Jurkat, Clone E6-1 (cell line): ENCODE data around the gene PNMT.
"Not testable (repeated sequence)": the region's sequence is repeated elsewhere in the genome, so short reads cannot be mapped to it uniquely, and the experiment has no call there.

Experiments
- DNase-seq: peaks from one replicate; pipeline ENCODE4 v3.0.0-alpha.2; 2011; ENCODE audit warnings: low read depth, low spot score
- H3K4me3 ChIP-seq: 2 replicates; pipeline ENCODE4 v1.5.1; 2011; ENCODE audit warnings: mild to moderate bottlenecking, low read length, control low read depth, moderate library complexity

The PNMT gene

DNA sequence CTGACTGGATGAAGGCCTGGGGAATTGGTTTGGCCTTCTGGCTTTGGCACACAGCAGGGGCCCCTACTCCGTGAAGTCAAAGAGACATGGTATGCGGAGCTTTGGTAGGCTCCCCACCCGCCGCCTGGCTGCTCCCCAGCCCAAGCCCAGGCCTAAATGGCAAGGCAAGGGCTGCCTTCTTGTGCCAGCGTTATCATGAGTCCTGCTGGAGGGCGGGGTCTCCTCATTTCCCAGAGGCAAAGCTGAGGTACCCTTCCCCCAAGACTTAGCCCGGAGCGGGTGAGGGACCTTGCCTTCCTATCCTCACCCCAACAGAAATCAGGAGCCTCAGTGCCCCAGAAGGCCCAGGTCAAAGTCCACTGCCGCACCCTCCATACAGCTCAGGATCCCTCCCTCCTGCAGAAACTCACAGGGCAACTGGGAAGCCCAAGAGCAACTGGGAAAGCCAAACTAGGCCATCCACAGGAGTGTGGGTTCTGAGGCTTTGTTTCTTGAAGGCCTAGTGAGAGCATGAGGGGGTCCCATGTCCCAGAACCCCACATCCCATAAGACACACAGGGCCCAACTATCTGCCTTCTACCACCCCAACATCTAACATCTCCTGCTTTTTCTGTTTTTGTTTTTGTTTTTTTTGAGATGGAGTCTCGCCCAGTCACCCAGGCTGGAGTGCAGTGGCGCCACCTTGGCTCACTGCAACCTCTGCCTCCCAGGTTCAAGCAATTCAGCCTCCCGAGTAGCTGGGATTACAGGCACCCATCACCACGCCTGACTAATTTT lies 10.3 kb downstream of the PNMT start:
- no peak overlapping the region for H3K4me3 ChIP-seq
- DNase-seq, result no peak

DNA sequence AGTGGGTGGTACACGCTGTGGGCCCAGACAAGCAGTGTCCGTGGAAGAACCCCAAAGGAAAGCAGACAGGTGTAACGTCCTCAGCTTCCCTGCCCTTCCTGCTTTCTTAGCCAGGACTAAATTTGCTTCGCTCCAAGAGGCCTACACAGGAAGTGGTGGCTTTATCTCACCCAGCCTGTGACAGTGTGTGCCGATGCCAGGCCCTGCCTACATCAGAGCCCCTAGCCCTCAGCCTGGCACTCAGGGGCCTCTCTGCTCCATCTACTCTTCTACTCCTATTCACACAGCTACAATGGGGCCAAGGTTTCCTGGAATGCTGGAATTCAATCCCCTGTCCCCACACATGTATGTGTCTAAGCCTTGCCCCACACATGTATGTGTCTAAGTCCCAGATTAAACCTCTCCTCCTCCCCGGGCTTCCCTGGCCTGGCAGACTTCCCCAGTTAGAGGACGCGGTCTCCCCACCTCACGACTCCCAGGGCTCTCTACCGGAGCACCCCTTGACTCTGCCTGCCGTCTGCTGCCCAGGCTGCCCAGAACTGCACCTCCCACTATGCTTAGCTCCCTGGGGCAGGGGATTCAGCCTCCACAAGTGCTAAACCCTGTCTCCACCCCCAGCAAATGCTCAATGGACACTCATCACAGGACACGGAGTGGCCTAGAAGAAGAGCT lies 11.4 kb downstream of the PNMT start:
- peak overlapping the region; percentile 18 for H3K4me3 ChIP-seq
- DNase-seq, result peak; percentile 87

DNA sequence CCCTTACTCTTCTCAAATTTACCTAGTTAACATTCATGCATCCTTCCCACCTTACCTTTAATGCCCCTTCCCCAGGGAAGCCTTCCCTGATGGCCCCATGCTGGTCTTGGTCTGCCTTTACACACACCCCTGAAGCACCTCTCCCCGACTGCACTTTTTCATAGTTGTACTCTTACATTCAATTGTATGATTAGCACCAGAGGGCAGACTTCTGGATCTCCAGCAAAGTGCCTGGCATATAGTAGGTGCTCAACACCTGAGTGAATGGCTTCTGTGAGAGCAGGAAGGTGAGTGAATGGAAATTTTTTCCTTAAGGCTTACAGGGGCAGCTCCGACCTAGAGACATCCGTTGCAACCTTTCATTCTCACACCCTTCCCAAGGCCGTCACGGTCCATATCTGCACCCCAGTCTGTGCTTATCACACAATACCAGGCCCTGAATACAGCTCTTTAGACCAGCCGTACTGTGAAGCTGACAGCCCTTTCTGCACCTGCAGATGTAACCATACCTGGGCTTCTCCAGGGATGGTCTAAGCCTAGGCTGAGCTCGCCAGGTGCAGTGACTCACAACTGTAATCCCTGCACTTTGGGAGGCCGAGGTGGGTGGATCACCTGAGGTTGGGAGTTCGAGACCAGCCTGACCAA lies 15.2 kb downstream of the PNMT start:
- no peak overlapping the region for H3K4me3 ChIP-seq
- DNase-seq, result no peak

DNA sequence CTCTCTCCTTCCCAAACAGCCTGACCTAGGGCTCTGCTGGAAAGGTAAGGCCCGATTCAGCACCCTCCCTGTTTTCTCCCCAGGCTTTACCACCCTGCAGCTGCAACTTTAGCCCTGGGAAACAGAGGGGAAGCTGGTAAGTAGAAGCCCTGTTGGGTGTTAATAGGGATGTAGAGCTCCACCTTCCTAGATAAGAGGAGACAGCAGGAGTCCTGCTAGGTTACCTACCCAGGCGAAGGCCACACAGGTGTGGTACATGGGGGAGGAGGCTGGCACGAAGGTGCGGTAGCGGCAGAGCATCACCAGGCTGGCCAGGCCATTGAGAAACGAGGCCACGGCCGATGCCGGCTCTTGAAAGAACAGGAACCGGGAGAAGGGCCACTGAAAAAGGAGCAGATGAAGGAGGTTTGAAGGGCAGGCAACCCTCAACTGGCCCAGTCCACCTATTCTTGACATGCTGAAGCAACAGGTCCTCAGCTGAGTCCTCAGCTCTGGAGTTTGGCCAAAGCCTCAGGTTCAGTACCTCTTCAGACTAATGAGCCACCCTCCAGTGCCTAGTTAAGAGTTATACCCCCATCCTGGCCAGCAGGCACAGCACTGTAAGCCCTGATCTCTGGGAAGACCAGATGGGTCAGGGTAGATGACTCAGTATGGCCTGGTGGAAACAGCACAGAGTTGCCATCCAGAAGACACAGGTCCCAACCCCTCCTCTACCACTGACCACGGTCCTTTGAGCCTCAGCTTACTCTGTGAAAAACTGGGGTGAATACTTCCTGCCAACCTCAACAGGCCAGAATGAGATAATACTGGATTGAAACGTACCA lies 16.3 kb downstream of the PNMT start:
- no peak for DNase-seq
- H3K4me3 ChIP-seq, result no peak overlapping the region

DNA sequence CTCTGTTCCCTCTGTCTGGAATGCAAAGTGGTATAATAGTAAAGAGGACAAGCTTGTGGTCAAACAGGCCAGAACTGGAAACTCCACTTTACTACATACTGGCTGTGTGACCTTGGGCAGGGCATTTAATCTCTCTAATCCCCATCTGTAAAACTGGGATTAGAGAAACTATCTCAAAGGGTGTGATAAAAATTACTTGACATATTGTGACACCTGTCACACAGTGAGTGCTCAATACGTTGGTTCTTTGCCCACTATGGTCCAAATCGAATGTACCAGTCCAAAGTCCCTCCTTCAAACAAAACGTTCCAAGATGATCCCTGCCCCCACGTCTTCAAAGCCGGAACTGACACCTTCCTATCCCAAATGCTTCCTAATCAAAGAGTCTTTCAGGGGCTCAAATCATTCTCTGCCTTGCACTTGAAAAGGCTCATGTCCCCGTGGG lies 18.9 kb downstream of the PNMT start:
- H3K4me3 ChIP-seq, result peak overlapping the region; percentile 69
- DNase-seq, result no peak

DNA sequence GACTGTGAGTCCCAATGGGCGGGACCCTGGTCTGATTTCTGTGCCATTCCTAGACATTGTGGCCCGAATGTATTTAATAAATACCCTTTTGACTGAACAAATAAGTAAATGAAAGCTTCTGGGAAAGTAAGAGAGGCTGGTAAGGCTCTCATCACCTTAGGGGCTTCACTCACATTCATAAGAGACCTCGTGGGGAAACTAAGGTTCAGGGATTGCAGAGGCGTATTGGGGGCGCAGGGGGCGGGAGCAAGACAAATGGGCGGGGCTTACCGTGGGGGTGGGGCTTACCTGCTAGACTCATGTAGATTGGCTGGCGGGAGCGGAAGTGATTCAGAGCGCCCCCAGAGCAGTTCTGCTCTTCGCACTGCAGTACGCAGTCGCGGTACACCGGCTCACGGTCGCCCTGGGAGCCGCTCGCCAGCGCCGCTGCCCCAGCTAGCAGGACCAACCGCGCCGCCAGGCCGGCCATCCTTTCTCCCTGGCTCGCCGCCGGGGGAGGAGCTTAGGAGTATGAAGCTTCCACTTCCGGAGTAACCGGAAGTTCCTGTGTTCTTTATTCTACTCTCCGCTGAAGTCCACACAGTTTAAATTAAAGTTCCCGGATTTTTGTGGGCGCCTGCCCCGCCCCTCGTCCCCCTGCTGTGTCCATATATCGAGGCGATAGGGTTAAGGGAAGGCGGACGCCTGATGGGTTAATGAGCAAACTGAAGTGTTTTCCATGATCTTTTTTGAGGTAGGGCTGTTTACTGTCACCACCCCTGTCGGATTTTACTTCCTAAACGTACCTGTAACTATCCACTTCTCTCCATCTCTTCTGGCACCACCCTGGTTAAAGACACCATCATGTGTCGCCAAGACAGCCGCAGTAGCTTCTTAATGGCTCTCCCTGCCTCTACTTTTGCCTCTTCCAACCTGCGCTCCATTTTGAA lies 19.6 kb downstream of the PNMT start, which contains the start of gene PGAP3:
TSS of gene PGAP3 (minus strand) at position 512 of the 929 bp plus-strand sequence. CDS start at position 469, 43 bp downstream.
- peak; percentile 79 for DNase-seq
- peak within 1 kb of the TSS; percentile 69 for H3K4me3 ChIP-seq

DNA sequence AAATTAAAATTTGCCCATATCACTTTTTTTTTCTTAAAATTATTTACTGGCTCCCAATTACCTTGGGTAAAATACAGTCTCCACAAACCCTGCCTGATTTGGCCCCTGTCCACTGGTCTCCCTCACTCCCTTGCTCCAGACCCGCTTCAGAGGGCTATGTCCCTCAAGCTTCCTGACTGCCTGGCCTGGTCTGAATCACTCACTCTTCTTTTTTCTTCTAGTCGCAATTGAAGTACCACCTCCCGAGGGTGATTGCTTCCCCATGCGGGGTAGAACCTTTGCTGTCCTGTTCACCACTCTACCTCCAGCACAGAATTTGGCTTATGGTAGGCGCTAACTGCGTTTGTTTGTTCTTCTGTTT lies 20.2 kb downstream of the PNMT start:
- DNase-seq, result no peak

DNA sequence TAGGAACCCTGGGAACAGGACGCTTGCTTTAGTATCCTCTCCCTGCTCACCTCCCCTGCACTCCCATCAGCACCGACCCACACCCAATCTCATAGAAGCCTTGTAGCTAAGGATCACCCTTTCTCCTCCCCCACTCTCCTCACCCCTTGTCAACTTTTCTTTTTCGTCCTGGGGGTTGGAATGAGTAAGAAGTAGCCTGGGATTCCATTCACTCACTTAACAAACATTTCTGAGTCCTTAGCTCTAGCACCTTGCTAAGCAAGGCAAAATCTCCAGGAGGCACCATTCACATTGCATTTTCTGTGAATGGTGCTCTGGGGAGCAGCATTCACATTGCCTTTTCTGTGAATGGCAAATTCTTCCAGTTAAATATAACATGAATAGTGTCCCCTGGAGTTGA lies 20.7 kb downstream of the PNMT start:
- no peak for DNase-seq
- H3K4me3 ChIP-seq, result peak overlapping the region; percentile 69

More for the DNA sequence above, 20.2 kb downstream of the PNMT start:
- H3K4me3 ChIP-seq, result peak overlapping the region; percentile 69

DNA sequence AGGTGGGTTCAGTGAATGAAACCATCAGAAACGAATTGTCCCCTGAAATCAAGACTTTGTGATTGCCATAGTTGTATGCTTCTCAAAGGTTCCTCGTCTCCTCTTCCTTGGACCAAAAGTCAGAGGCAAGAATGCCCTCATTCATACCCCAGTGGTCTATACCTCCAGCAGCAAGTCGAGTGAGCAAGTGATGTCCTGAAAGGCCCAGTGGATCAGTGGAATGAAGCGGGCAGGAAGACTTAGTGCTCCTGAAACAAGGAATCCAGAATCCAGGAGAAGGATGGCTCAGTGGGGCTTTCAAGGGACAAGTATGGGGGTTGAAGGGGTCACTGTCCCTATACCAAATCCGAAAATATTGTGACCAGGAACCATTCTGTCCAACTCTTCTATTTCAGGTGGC lies 26.3 kb downstream of the PNMT start:
- no peak for DNase-seq
- H3K4me3 ChIP-seq, result no peak overlapping the region

DNA sequence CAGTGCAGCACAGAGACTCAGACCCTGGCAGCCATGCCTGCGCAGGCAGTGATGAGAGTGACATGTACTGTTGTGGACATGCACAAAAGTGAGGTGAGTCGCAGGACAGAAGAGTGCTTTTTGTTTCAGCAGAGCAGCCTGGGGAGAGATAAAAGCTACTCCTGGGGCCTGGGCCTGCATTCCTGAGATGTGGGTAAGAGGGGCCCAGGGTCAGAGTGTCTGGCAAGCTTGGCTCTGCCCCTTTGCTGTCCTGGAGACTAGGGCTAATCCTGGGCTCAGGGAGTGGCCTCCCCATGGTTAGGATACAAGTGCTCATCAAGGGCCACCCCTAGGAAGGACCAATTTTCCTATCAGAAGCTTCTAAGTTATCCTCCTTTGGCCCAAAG lies 26.8 kb downstream of the PNMT start:
- no peak for DNase-seq
- no peak overlapping the region for H3K4me3 ChIP-seq

DNA sequence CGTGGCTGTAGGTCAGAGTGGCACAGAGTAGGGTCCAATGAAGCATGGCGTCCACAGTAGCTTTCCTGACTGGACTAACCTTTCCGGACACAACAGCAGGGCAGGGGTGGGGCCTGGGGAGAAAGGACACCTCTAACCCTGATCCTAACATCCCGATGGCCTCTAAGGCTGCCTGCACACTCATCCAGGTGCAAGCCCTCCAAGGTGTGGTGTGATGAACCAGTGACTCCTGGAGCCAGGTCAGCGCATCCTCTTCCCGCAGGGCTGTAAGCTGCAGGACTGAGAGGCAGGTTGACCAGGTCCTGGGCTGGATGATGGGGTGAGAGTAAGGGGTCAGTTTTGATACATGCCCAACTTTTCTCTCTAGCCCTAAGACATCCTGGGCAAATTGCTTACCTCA lies 28.5 kb downstream of the PNMT start:
- H3K4me3 ChIP-seq, result no peak overlapping the region
- DNase-seq, result no peak

DNA sequence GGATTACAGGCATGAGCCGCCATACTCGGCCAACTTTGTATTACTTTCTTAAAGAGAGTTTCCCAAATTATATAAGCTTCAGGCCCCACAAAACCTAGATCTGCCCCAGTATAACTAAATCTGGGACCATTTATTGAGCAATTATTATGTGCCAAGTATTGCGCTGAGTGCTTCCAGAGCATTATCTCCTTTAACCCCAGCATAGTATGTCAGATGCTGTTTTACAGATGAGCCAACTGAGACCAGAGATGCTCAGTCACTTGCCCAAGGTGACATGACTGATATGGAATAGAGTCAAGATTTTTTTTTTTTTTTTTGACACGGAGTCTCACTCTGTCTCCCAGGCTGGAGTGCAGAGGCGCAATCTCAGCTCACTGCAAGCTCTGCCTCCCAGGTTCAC lies 29.7 kb downstream of the PNMT start:
- no peak for DNase-seq

DNA sequence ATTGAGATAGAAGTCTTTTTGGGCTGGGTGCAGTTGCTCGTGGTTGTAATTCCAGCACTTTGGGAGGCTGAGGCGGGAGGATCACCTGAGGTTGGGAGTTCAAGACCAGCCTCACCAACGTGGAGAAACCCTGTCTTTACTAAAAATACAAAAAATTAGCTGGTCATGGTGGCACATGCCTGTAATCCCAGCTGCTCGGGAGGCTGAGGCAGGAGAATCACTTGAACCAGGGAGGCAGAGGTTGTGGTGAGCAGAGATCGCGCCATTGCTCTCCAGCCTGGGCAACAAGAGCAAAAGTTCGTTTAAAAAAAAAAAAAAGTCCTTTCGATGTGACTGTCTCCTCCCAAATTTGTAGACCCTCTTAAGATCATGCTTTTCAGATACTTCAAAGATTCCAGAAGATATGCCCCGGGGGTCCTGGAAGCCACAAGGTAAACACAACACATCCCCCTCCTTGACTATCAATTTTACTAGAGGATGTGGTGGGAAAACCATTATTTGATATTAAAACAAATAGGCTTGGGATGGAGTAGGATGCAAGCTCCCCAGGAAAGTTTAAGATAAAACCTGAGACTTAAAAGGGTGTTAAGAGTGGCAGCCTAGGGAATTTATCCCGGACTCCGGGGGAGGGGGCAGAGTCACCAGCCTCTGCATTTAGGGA lies 31.0 kb downstream of the PNMT start:
- not testable (repeated sequence) for DNase-seq, H3K4me3 ChIP-seq

More for the DNA sequence above, 29.7 kb downstream of the PNMT start:
- no peak overlapping the region for H3K4me3 ChIP-seq

DNA sequence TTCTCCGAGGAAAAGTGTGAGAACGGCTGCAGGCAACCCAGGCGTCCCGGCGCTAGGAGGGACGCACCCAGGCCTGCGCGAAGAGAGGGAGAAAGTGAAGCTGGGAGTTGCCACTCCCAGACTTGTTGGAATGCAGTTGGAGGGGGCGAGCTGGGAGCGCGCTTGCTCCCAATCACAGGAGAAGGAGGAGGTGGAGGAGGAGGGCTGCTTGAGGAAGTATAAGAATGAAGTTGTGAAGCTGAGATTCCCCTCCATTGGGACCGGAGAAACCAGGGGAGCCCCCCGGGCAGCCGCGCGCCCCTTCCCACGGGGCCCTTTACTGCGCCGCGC lies 31.5 kb downstream of the PNMT start, which contains the start of gene ERBB2:
TSS of gene ERBB2 (plus strand) at position 247 of the 330 bp plus-strand sequence. CDS start 175 bp downstream, outside the sequence.
- no peak within 1 kb of the TSS for H3K4me3 ChIP-seq
- no peak for DNase-seq

DNA sequence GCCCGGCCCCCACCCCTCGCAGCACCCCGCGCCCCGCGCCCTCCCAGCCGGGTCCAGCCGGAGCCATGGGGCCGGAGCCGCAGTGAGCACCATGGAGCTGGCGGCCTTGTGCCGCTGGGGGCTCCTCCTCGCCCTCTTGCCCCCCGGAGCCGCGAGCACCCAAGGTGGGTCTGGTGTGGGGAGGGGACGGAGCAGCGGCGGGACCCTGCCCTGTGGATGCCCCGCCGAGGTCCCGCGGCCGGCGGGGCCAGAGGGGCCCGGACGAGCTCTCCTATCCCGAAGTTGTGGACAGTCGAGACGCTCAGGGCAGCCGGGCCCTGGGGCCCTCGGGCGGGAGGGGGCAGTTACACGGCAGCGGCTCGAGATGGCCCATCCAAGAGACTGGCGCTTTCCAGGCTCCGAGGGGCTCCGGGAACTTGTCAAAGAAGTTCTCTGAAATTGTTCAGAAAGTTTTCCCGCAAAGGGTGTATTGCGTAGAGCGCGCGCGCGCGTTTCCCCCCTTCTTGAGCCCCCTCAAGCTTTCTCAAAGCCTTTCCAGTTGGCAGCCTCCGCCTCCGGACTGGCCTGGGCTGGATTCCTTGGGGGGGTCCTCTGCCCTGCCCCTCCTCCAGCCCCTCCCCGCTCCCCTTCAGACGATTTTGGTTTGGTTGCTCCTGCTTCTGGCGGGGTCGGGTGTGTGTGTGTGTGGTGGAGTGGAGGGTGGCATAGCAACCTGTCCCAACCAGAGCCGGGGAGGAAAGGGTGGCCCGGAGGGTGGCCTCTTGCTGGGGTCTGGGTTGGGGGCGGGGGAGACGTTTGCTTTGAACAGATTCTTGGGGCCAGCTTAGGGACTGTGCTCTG lies 32.1 kb downstream of the PNMT start:
- H3K4me3 ChIP-seq, result no peak overlapping the region
- no peak for DNase-seq

DNA sequence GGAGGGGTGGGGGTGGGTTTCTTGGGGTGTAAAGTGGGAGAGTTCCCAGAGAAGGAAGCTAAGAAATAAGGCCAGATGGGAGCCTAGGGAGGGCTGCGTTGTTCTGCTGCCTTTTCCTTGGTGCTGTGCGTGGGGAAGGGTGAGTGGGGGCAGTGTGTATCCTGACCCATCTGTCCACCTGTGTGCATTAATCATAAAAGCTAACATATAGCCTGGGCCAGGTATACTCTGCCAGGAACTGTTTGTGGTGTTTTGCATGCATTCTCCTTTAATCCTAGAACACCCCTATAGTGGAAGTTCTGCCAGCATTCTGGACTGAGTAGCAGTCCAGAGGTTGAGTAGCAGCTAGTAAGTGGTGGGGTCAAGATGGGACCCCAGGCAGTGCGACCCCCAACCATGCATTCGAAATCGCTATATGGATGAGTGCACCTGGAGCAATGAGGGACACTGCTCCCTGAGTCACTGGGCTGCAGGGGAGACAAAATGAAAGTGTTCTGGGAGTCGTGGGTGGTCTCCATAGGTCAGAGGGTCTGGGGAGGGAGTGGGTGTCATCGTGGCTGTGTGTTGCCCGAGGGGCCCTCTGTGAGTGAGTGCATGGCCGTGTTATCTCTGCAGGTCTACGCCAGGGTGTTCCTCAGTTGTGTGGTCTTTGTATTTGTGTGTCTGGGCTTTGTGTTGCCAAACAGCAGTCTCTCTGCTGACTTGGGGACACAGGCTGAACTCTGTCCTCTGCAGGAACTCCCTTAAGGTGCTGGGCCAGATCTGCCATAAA lies 32.9 kb downstream of the PNMT start:
- H3K4me3 ChIP-seq, result no peak overlapping the region
- no peak for DNase-seq
